ENCODE results near the gene GPC6.

- TF ChIP-seq CTCF (IDR thresholded peaks at IDR 0.05) (no peak), POLR2A (IDR thresholded peaks at IDR 0.05) (no peak)
These were observed 518.3 kb downstream of the GPC6 start for GRCh38 chr13:93744886-93745285.
